ENCODE data around the gene TTLL9.

- TF ChIP-seq CTCF (IDR thresholded peaks at IDR 0.05) (no peak), POLR2AphosphoS5 (IDR thresholded peaks at IDR 0.05) (no peak), POLR2A (IDR thresholded peaks at IDR 0.05) (no peak)
Measured at GRCh38 chr20:31920275-31920855, 49.9 kb downstream of the TTLL9 start.

Data from breast epithelium (tissue), 3 donors.